ENCODE results near the gene PNPLA3.
A peak's percentile ranks its signal among the peaks of the same experiment; 100 is the strongest.

Gene PNPLA3

GRCh38 chr22:43923631-43924464 is at the start of gene PNPLA3:
Gene PNPLA3 (plus strand): TSS chr22:43923805. CDS start chr22:43923912, 107 bp downstream.
- H3K9ac ChIP-seq (ENCODE audit: low read depth in 1 of 2, low read length in 2 of 2): peak within 1 kb of the TSS in 1 of 2 donors; percentile 63
- no peak within 1 kb of the TSS for H3K27ac ChIP-seq (ENCODE audit: low read depth, low read length)
- H3K4me1 ChIP-seq (ENCODE audit: control insufficient read depth in 1 of 2, insufficient read depth in 2 of 2, low read length in 2 of 2): peaks cover 6 to 24% of the 10 kb centered on the region in 2 donors
- H3K27me3 ChIP-seq (ENCODE audit: control insufficient read depth in 1 of 2, insufficient read depth in 2 of 2, low read length in 2 of 2): no peaks in the 10 kb centered on the region
- H3K36me3 ChIP-seq (ENCODE audit: control insufficient read depth in 1 of 2, insufficient read depth in 2 of 2, low read length in 2 of 2): peaks cover 0 to under 1% of the 10 kb centered on the region in 2 donors
- no peaks in the 10 kb centered on the region for H3K9me3 ChIP-seq (ENCODE audit: control insufficient read depth in 1 of 2, low read length in 2 of 2)
- H3K4me3 ChIP-seq (ENCODE audit: low read depth in 1 of 2, low read length in 2 of 2): peak within 1 kb of the TSS; percentile 60 to 68

- no peak overlapping the region for H3K4me3 ChIP-seq (ENCODE audit: low read depth in 1 of 2, low read length in 2 of 2)
- no peaks in the 10 kb centered on the region for H3K4me1 ChIP-seq (ENCODE audit: control insufficient read depth in 1 of 2, insufficient read depth in 2 of 2, low read length in 2 of 2)
- H3K27me3 ChIP-seq (ENCODE audit: control insufficient read depth in 1 of 2, insufficient read depth in 2 of 2, low read length in 2 of 2): peaks cover 6% of the 10 kb centered on the region in 2 donors
- no peaks in the 10 kb centered on the region for H3K36me3 ChIP-seq (ENCODE audit: control insufficient read depth in 1 of 2, insufficient read depth in 2 of 2, low read length in 2 of 2)
- H3K27ac ChIP-seq (ENCODE audit: low read depth, low read length): no peak overlapping the region
- no peaks in the 10 kb centered on the region for H3K9me3 ChIP-seq (ENCODE audit: control insufficient read depth in 1 of 2, low read length in 2 of 2)
- no peak overlapping the region for H3K9ac ChIP-seq (ENCODE audit: low read depth in 1 of 2, low read length in 2 of 2)
Measured at GRCh38 chr22:43876866-43877509, 46.6 kb upstream of the PNPLA3 start.

GRCh38 chr22:43878079-43878795 is 45.4 kb upstream of the PNPLA3 start:
- no peak overlapping the region for H3K9ac ChIP-seq (ENCODE audit: low read depth in 1 of 2, low read length in 2 of 2)
- H3K9me3 ChIP-seq (ENCODE audit: control insufficient read depth in 1 of 2, low read length in 2 of 2): no peaks in the 10 kb centered on the region
- H3K27ac ChIP-seq (ENCODE audit: low read depth, low read length): no peak overlapping the region
- H3K4me3 ChIP-seq (ENCODE audit: low read depth in 1 of 2, low read length in 2 of 2): no peak overlapping the region
- H3K27me3 ChIP-seq (ENCODE audit: control insufficient read depth in 1 of 2, insufficient read depth in 2 of 2, low read length in 2 of 2): peaks cover 6% of the 10 kb centered on the region in 2 donors
- no peaks in the 10 kb centered on the region for H3K4me1 ChIP-seq (ENCODE audit: control insufficient read depth in 1 of 2, insufficient read depth in 2 of 2, low read length in 2 of 2)
- no peaks in the 10 kb centered on the region for H3K36me3 ChIP-seq (ENCODE audit: control insufficient read depth in 1 of 2, insufficient read depth in 2 of 2, low read length in 2 of 2)

- Histone ChIP-seq H3K36me3 (ENCODE audit: control insufficient read depth in 1 of 2, insufficient read depth in 2 of 2, low read length in 2 of 2) (no peaks in the 10 kb centered on the region), H3K9me3 (ENCODE audit: control insufficient read depth in 1 of 2, low read length in 2 of 2) (no peaks in the 10 kb centered on the region), H3K4me1 (ENCODE audit: control insufficient read depth in 1 of 2, insufficient read depth in 2 of 2, low read length in 2 of 2) (no peaks in the 10 kb centered on the region), H3K27ac (ENCODE audit: low read depth, low read length) (no peak overlapping the region), H3K27me3 (ENCODE audit: control insufficient read depth in 1 of 2, insufficient read depth in 2 of 2, low read length in 2 of 2) (peaks cover 6% of the 10 kb centered on the region in 2 donors), H3K9ac (ENCODE audit: low read depth in 1 of 2, low read length in 2 of 2) (no peak overlapping the region), H3K4me3 (ENCODE audit: low read depth in 1 of 2, low read length in 2 of 2) (no peak overlapping the region)
Measured at GRCh38 chr22:43878831-43879550, 44.6 kb upstream of the PNPLA3 start.

- Histone ChIP-seq H3K27me3 (ENCODE audit: control insufficient read depth in 1 of 2, insufficient read depth in 2 of 2, low read length in 2 of 2) (peaks cover 6% of the 10 kb centered on the region in 2 donors), H3K9me3 (ENCODE audit: control insufficient read depth in 1 of 2, low read length in 2 of 2) (no peaks in the 10 kb centered on the region), H3K4me1 (ENCODE audit: control insufficient read depth in 1 of 2, insufficient read depth in 2 of 2, low read length in 2 of 2) (peaks cover 0 to 10% of the 10 kb centered on the region in 2 donors), H3K4me3 (ENCODE audit: low read depth in 1 of 2, low read length in 2 of 2) (no peak overlapping the region), H3K36me3 (ENCODE audit: control insufficient read depth in 1 of 2, insufficient read depth in 2 of 2, low read length in 2 of 2) (no peaks in the 10 kb centered on the region), H3K9ac (ENCODE audit: low read depth in 1 of 2, low read length in 2 of 2) (no peak overlapping the region), H3K27ac (ENCODE audit: low read depth, low read length) (no peak overlapping the region)
Measured at GRCh38 chr22:43879901-43880540, 43.6 kb upstream of the PNPLA3 start.

- Histone ChIP-seq H3K27ac (ENCODE audit: low read depth, low read length) (no peak overlapping the region), H3K4me3 (ENCODE audit: low read depth in 1 of 2, low read length in 2 of 2) (no peak overlapping the region), H3K4me1 (ENCODE audit: control insufficient read depth in 1 of 2, insufficient read depth in 2 of 2, low read length in 2 of 2) (peaks cover 0 to 10% of the 10 kb centered on the region in 2 donors), H3K27me3 (ENCODE audit: control insufficient read depth in 1 of 2, insufficient read depth in 2 of 2, low read length in 2 of 2) (peaks cover 6% of the 10 kb centered on the region in 2 donors), H3K9me3 (ENCODE audit: control insufficient read depth in 1 of 2, low read length in 2 of 2) (no peaks in the 10 kb centered on the region), H3K36me3 (ENCODE audit: control insufficient read depth in 1 of 2, insufficient read depth in 2 of 2, low read length in 2 of 2) (no peaks in the 10 kb centered on the region), H3K9ac (ENCODE audit: low read depth in 1 of 2, low read length in 2 of 2) (no peak overlapping the region)
Measured at GRCh38 chr22:43880541-43880991, 43.0 kb upstream of the PNPLA3 start.

- no peak overlapping the region for H3K4me3 ChIP-seq (ENCODE audit: low read depth in 1 of 2, low read length in 2 of 2)
- no peak overlapping the region for H3K27ac ChIP-seq (ENCODE audit: low read depth, low read length)
- no peak overlapping the region for H3K9ac ChIP-seq (ENCODE audit: low read depth in 1 of 2, low read length in 2 of 2)
- H3K36me3 ChIP-seq (ENCODE audit: control insufficient read depth in 1 of 2, insufficient read depth in 2 of 2, low read length in 2 of 2): no peaks in the 10 kb centered on the region
- no peaks in the 10 kb centered on the region for H3K9me3 ChIP-seq (ENCODE audit: control insufficient read depth in 1 of 2, low read length in 2 of 2)
- peaks cover 0 to 10% of the 10 kb centered on the region in 2 donors for H3K4me1 ChIP-seq (ENCODE audit: control insufficient read depth in 1 of 2, insufficient read depth in 2 of 2, low read length in 2 of 2)
- H3K27me3 ChIP-seq (ENCODE audit: control insufficient read depth in 1 of 2, insufficient read depth in 2 of 2, low read length in 2 of 2): peaks cover 6% of the 10 kb centered on the region in 2 donors
Measured at GRCh38 chr22:43881091-43882061, 42.2 kb upstream of the PNPLA3 start.

GRCh38 chr22:43882122-43882767 is 41.4 kb upstream of the PNPLA3 start:
- Histone ChIP-seq H3K9ac (ENCODE audit: low read depth in 1 of 2, low read length in 2 of 2) (no peak overlapping the region), H3K4me1 (ENCODE audit: control insufficient read depth in 1 of 2, insufficient read depth in 2 of 2, low read length in 2 of 2) (peaks cover 0 to 10% of the 10 kb centered on the region in 2 donors), H3K27me3 (ENCODE audit: control insufficient read depth in 1 of 2, insufficient read depth in 2 of 2, low read length in 2 of 2) (no peaks in the 10 kb centered on the region), H3K36me3 (ENCODE audit: control insufficient read depth in 1 of 2, insufficient read depth in 2 of 2, low read length in 2 of 2) (no peaks in the 10 kb centered on the region), H3K9me3 (ENCODE audit: control insufficient read depth in 1 of 2, low read length in 2 of 2) (no peaks in the 10 kb centered on the region), H3K4me3 (ENCODE audit: low read depth in 1 of 2, low read length in 2 of 2) (no peak overlapping the region), H3K27ac (ENCODE audit: low read depth, low read length) (no peak overlapping the region)

All from duodenal mucosa (tissue), 2 donors.